H9 (cell line): ENCODE measurements around the gene TENM4. TPM values are rescaled to one million over a fixed set of nuclear protein-coding genes. Genes with fewer than 3 reads are reported as not detected.

Experiments used
- DNase-seq: peaks from one replicate; pipeline ENCODE4 v3.0.0-alpha.2; 2017
- H2AFZ ChIP-seq: one replicate; pipeline ENCODE4 v1.6.1; 2013; ENCODE audit warnings: mild to moderate bottlenecking, low read length, control low read depth, moderate library complexity
- H2AK5ac ChIP-seq: 2 replicates; pipeline ENCODE4 v1.6.1; 2013; ENCODE audit warnings: low read length, control low read depth, mixed read lengths; ENCODE audit not compliant: insufficient read length
- H2BK120ac ChIP-seq: one replicate; pipeline ENCODE4 v1.6.1; 2013; ENCODE audit warnings: low read depth, mild to moderate bottlenecking, low read length, control low read depth, inconsistent platforms; ENCODE audit not compliant: poor library complexity, severe bottlenecking
- H2BK12ac ChIP-seq: 2 replicates; pipeline ENCODE4 v1.6.1; 2013; ENCODE audit warnings: low read length, control low read depth, mixed read lengths, low read depth; ENCODE audit not compliant: insufficient read length
- H2BK15ac ChIP-seq: 2 replicates; pipeline ENCODE4 v1.6.1; 2013; ENCODE audit warnings: low read depth, low read length, control low read depth
- H2BK20ac ChIP-seq: one replicate; pipeline ENCODE4 v1.6.1; 2013; ENCODE audit warnings: low read depth, mild to moderate bottlenecking, low read length, control low read depth, inconsistent platforms; ENCODE audit not compliant: poor library complexity, severe bottlenecking
- H2BK5ac ChIP-seq: 2 replicates; pipeline ENCODE4 v1.6.1; 2013; ENCODE audit warnings: low read length, control low read depth, mixed read lengths; ENCODE audit not compliant: insufficient read length
- H3K14ac ChIP-seq: 2 replicates; pipeline ENCODE4 v1.6.1; 2013; ENCODE audit warnings: low read length, control low read depth; ENCODE audit not compliant: insufficient read depth
- H3K18ac ChIP-seq: 2 replicates; pipeline ENCODE4 v1.6.1; 2013; ENCODE audit warnings: low read depth, mild to moderate bottlenecking, mixed read lengths, low read length, control low read depth; ENCODE audit not compliant: insufficient read length
- H3K23ac ChIP-seq: 2 replicates; pipeline ENCODE4 v1.6.1; 2013; ENCODE audit warnings: low read length, control low read depth, mixed read lengths, low read depth; ENCODE audit not compliant: insufficient read length
- H3K23me2 ChIP-seq: 2 replicates; pipeline ENCODE4 v1.6.1; 2013; ENCODE audit warnings: low read depth, mild to moderate bottlenecking, mixed read lengths, low read length, control low read depth; ENCODE audit not compliant: insufficient read length, poor library complexity, severe bottlenecking
- H3K27ac ChIP-seq: 2 replicates; pipeline ENCODE4 v1.5.1; 2013; ENCODE audit warnings: low read length, control low read depth, mixed read lengths, low read depth; ENCODE audit not compliant: insufficient read length
- H3K27me3 ChIP-seq: 2 replicates; pipeline ENCODE4 v1.6.1; 2013; ENCODE audit warnings: low read length, control low read depth, inconsistent platforms; ENCODE audit not compliant: insufficient read depth
- H3K4ac ChIP-seq: 2 replicates; pipeline ENCODE4 v1.6.1; 2013; ENCODE audit warnings: low read depth, mild to moderate bottlenecking, control low read depth, inconsistent platforms, low read length, moderate library complexity
- H3K4me1 ChIP-seq: 2 replicates; pipeline ENCODE4 v1.6.1; 2013; ENCODE audit warnings: low read length, control low read depth, inconsistent platforms; ENCODE audit not compliant: insufficient read depth
- H3K4me2 ChIP-seq: 2 replicates; pipeline ENCODE4 v1.6.1; 2013; ENCODE audit warnings: low read length, control low read depth, mixed read lengths; ENCODE audit not compliant: insufficient read length, insufficient read depth
- H3K56ac ChIP-seq: 2 replicates; pipeline ENCODE4 v1.6.1; 2013; ENCODE audit warnings: low read depth, mild to moderate bottlenecking, mixed read lengths, low read length, control low read depth; ENCODE audit not compliant: insufficient read length
- H3K79me1 ChIP-seq: 2 replicates; pipeline ENCODE4 v1.6.1; 2013; ENCODE audit warnings: low read depth, mild to moderate bottlenecking, moderate library complexity, low read length, control low read depth, inconsistent platforms; ENCODE audit not compliant: insufficient read depth, poor library complexity, severe bottlenecking
- H3K79me2 ChIP-seq: 2 replicates; pipeline ENCODE4 v1.6.1; 2013; ENCODE audit warnings: low read length, control low read depth, inconsistent platforms; ENCODE audit not compliant: insufficient read depth
- H3K9ac ChIP-seq: 2 replicates; pipeline ENCODE4 v1.6.1; 2013; ENCODE audit warnings: low read length, control low read depth, mixed read lengths; ENCODE audit not compliant: insufficient read length; ENCODE audit errors: extremely low read depth
- H3K9me3 ChIP-seq: one replicate; pipeline ENCODE4 v1.6.1; 2013; ENCODE audit warnings: low read depth, low read length, inconsistent platforms; ENCODE audit not compliant: control insufficient read depth
- H3T11ph ChIP-seq: one replicate; pipeline ENCODE4 v1.6.1; 2013; ENCODE audit warnings: mild to moderate bottlenecking, low read length, control low read depth, inconsistent platforms
- H4K20me1 ChIP-seq: one replicate; pipeline ENCODE4 v1.6.1; 2013; ENCODE audit not compliant: control insufficient read depth, insufficient read length, insufficient read depth
- H4K5ac ChIP-seq: 2 replicates; pipeline ENCODE4 v1.6.1; 2013; ENCODE audit warnings: low read depth, mild to moderate bottlenecking, mixed read lengths, low read length, control low read depth; ENCODE audit not compliant: insufficient read length
- H4K8ac ChIP-seq: replicated peaks from 2 replicates; pipeline ENCODE4 v1.6.1; 2013; ENCODE audit warnings: low read length, control low read depth, mixed read lengths, low read depth; ENCODE audit not compliant: insufficient read length
- H4K91ac ChIP-seq: 2 replicates; pipeline ENCODE4 v1.6.1; 2013; ENCODE audit warnings: low read depth, mild to moderate bottlenecking, moderate library complexity, mixed read lengths, low read length, control low read depth; ENCODE audit not compliant: insufficient read length
- H3K27ac Mint-ChIP-seq, 3 experiments: 2 replicates in 2 of 3; 3 replicates in 1 of 3; pipeline ENCODE4 v1.8.0; 2020 to 2021; ENCODE audit warnings: mixed read lengths in 3 of 3, mild to moderate bottlenecking in 1 of 3, moderate library complexity in 1 of 3
- H3K27me3 Mint-ChIP-seq: 2 replicates; pipeline ENCODE4 v1.8.0; 2021; ENCODE audit warnings: low read depth, mild to moderate bottlenecking, moderate library complexity, mixed read lengths
- H3K36me3 Mint-ChIP-seq, 3 experiments: 2 replicates in 2 of 3; 3 replicates in 1 of 3; pipeline ENCODE4 v1.8.0; 2020 to 2021; ENCODE audit warnings: low read depth in 3 of 3, mixed read lengths in 3 of 3; ENCODE audit not compliant: insufficient read depth in 1 of 3
- H3K4me1 Mint-ChIP-seq, 2 experiments: 2 replicates each; pipeline ENCODE4 v1.8.0; 2020; ENCODE audit warnings: mixed read lengths in 2 of 2
- H3K4me3 Mint-ChIP-seq, 2 experiments: 2 replicates in 1 of 2; 3 replicates in 1 of 2; pipeline ENCODE4 v1.8.0; 2020 to 2021; ENCODE audit warnings: mild to moderate bottlenecking in 2 of 2, mixed read lengths in 2 of 2, moderate library complexity in 1 of 2
- H3K9me3 Mint-ChIP-seq, 2 experiments: 2 replicates in 1 of 2; 3 replicates in 1 of 2; pipeline ENCODE4 v1.8.0; 2020; ENCODE audit warnings: mild to moderate bottlenecking in 2 of 2, mixed read lengths in 2 of 2, moderate library complexity in 1 of 2
- WGBS: extraction: QIAGEN DNeasy Blood & Tissue Kit; methylation state at CpG from one replicate; pipeline ENCODE4 v1.1.7; 2013; ENCODE audit warnings: missing lambda C conversion rate, low lambda C conversion rate, mixed read lengths; ENCODE audit not compliant: insufficient read length; ENCODE audit errors: extremely low coverage; 5-methylcytosine and 5-hydroxymethylcytosine counted together
- total RNA-seq: library from RNA; stranded (reverse); gene quantifications from 2 replicates; pipeline ENCODE4 v1.2.1, GENCODE V29; 2021
- TF ChIP-seq, protein P1 (sequence below): fragments of 200-600 bp; sonication (generic); conservative IDR thresholded peaks from 3 replicates; pipeline ENCODE4 v1.8.0; 2021; ENCODE audit warnings: antibody characterized with exemption, mild to moderate bottlenecking

Gene TENM4
- total RNA-seq, 1 experiment from 2014 or later = 4.6 TPM

DNA sequence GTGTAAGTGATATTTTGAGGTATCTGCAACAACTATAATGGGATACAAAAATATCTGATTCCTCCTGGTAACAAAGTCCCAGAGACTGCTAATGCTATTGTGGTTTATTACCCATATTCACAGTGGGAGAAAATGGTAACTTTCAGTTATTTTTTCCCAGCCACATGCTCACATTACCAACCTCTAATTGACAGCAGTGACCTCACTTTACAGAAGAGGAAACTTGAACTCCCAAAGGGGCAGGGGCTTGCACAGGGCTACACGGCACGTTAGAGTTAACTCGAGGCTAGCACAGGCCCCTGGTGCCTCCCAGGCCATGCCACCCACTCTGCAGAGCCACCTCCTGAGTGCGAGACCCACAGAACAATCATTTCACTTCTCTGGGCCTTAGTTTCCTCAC, 132.4 kb downstream of the TENM4 start:
- Histone ChIP-seq H2BK5ac (no peak overlapping the region), H3K18ac (no peak overlapping the region), H4K20me1 (no peaks in the 10 kb centered on the region), H2BK15ac (no peak overlapping the region), H3K4me2 (no peak overlapping the region), H3T11ph (no peak overlapping the region), H3K23ac (no peak overlapping the region), H3K56ac (no peak overlapping the region), H3K79me2 (no peaks in the 10 kb centered on the region), H3K23me2 (no peaks in the 10 kb centered on the region), H4K91ac (no peak overlapping the region), H3K9me3 (no peaks in the 10 kb centered on the region), H3K79me1 (no peaks in the 10 kb centered on the region), H2AFZ (no peak overlapping the region), H4K5ac (no peak overlapping the region), H3K27ac (no peak overlapping the region), H3K14ac (no peak overlapping the region), H2AK5ac (no peak overlapping the region), H3K27me3 (no peaks in the 10 kb centered on the region), H3K4me1 (0 out of 2 replicates have a peak, but pooled peaks cover 3% of the 10 kb centered on the region), H3K9ac (no peak overlapping the region), H2BK20ac (no peak overlapping the region), H4K8ac (no peak overlapping the region), H2BK120ac (no peak overlapping the region), H2BK12ac (no peak overlapping the region), H3K4ac (no peak overlapping the region)
- WGBS = no CpG with 5 or more reads among the region's 4 CpGs
- TF ChIP-seq, protein P1, sequence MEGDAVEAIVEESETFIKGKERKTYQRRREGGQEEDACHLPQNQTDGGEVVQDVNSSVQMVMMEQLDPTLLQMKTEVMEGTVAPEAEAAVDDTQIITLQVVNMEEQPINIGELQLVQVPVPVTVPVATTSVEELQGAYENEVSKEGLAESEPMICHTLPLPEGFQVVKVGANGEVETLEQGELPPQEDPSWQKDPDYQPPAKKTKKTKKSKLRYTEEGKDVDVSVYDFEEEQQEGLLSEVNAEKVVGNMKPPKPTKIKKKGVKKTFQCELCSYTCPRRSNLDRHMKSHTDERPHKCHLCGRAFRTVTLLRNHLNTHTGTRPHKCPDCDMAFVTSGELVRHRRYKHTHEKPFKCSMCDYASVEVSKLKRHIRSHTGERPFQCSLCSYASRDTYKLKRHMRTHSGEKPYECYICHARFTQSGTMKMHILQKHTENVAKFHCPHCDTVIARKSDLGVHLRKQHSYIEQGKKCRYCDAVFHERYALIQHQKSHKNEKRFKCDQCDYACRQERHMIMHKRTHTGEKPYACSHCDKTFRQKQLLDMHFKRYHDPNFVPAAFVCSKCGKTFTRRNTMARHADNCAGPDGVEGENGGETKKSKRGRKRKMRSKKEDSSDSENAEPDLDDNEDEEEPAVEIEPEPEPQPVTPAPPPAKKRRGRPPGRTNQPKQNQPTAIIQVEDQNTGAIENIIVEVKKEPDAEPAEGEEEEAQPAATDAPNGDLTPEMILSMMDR = no peak
- Mint-ChIP-seq H3K4me3 (no peak overlapping the region), H3K27ac (no peak overlapping the region), H3K9me3 (no peaks in the 10 kb centered on the region), H3K36me3 (no peaks in the 10 kb centered on the region; a peak in 1 of 7 replicates), H3K27me3 (peaks cover 2% of the 10 kb centered on the region; the same call in 1 of the 2 replicates), H3K4me1 (peaks cover 4 to 6% of the 10 kb centered on the region in 2 experiments; a peak in 2 of 4 replicates)
- no peak for DNase-seq
